Activated CD4-positive, alpha-beta T cell treated with anti-CD3 and anti-CD28 coated beads for 36 hours (primary cell): ENCODE results near the gene INPP5A. TPM values are rescaled to one million over a fixed set of nuclear protein-coding genes. Genes with fewer than 3 reads are reported as not detected.
"Not testable (repeated sequence)": the region's sequence is repeated elsewhere in the genome, so short reads cannot be mapped to it uniquely, and the experiment has no call there.

Experiments
- ATAC-seq: fragments of 200-7000 bp; cut with Tn5 transposase; one replicate; pipeline ENCODE4 v1.10.0; 2021; ENCODE audit warnings: mild to moderate bottlenecking, moderate library complexity
- CTCF ChIA-PET: fragments of 350-600 bp; sonication (Branson Sonifier 250); formaldehyde crosslinking; loops from one replicate; lab custom pipeline; 2021; ENCODE audit warnings: antibody characterized with exemption; lab: Charles Lee
- POLR2A ChIA-PET: fragments of 350-600 bp; sonication (Branson Sonifier 250); formaldehyde crosslinking; loops from one replicate; lab custom pipeline; 2021; ENCODE audit warnings: antibody characterized with exemption, inconsistent platforms; lab: Charles Lee
- DNase-seq: peaks from one replicate; pipeline ENCODE4 v3.0.0-alpha.2; 2020
- H3K27ac Mint-ChIP-seq: one replicate; pipeline ENCODE4 v1.8.0; 2021; ENCODE audit warnings: mixed read lengths
- H3K27me3 Mint-ChIP-seq: one replicate; pipeline ENCODE4 v1.8.0; 2021; ENCODE audit warnings: mixed read lengths
- H3K36me3 Mint-ChIP-seq: one replicate; pipeline ENCODE4 v1.8.0; 2021; ENCODE audit warnings: low read depth, mixed read lengths
- H3K4me1 Mint-ChIP-seq: one replicate; pipeline ENCODE4 v1.8.0; 2021; ENCODE audit warnings: mixed read lengths
- H3K4me3 Mint-ChIP-seq: one replicate; pipeline ENCODE4 v1.8.0; 2021; ENCODE audit warnings: mild to moderate bottlenecking, moderate library complexity, mixed read lengths
- H3K9me3 Mint-ChIP-seq: one replicate; pipeline ENCODE4 v1.8.0; 2021; ENCODE audit warnings: low read depth, mixed read lengths
- intact Hi-C, 2 experiments: fragments of 100-400 bp; cut with DNase I in 1 of 2; cut with micrococcal nuclease in 1 of 2; formaldehyde crosslinking; loops; one replicate each; pipeline versions ENCODE4 v1.14.2 to v1.15.1; 2022 to 2024; cut with DNase I, micrococcal nuclease
- total RNA-seq, 2 experiments: library from RNA; stranded (reverse); gene quantifications; one replicate each; pipeline ENCODE4 v1.2.3, GENCODE V29; 2021

The INPP5A gene
- total RNA-seq, 2 experiments from 2014 or later, result 8.1 to 9.3 TPM

GRCh38 chr10:132743196-132743924, 205.8 kb downstream of the INPP5A start:
- ATAC-seq, CTCF ChIA-PET, H3K27me3 Mint-ChIP-seq: not testable (repeated sequence)

GRCh38 chr10:132743925-132744490, 206.4 kb downstream of the INPP5A start:
- ChIA-PET CTCF (no interaction called here), POLR2A (no interaction called here)
- Mint-ChIP-seq H3K4me3 (no peak overlapping the region), H3K36me3 (no peaks in the 10 kb centered on the region), H3K27ac (no peak overlapping the region), H3K9me3 (no peaks in the 10 kb centered on the region), H3K4me1 (no peaks in the 10 kb centered on the region), H3K27me3 (no peaks in the 10 kb centered on the region)
- intact Hi-C loops, result no loop called here
- ATAC-seq (no peak), DNase-seq (no peak)

More at GRCh38 chr10:132743196-132743924, 205.8 kb downstream of the INPP5A start:
- H3K36me3 Mint-ChIP-seq, H3K9me3 Mint-ChIP-seq, intact Hi-C loops, POLR2A ChIA-PET, DNase-seq, H3K27ac Mint-ChIP-seq, H3K4me1 Mint-ChIP-seq, H3K4me3 Mint-ChIP-seq: not testable (repeated sequence)

GRCh38 chr10:132744839-132745238, 207.3 kb downstream of the INPP5A start:
- ChIA-PET CTCF (no interaction called here), POLR2A (no interaction called here)
- Mint-ChIP-seq H3K4me3 (no peak overlapping the region), H3K9me3 (no peaks in the 10 kb centered on the region), H3K4me1 (no peaks in the 10 kb centered on the region), H3K36me3 (no peaks in the 10 kb centered on the region), H3K27me3 (no peaks in the 10 kb centered on the region), H3K27ac (no peak overlapping the region)
- no peak for DNase-seq
- no peak for ATAC-seq
- intact Hi-C loops, result no loop called here

GRCh38 chr10:132745511-132745910, 207.9 kb downstream of the INPP5A start:
- POLR2A ChIA-PET, result no interaction called here
- intact Hi-C loops, result no loop called here
- Mint-ChIP-seq H3K9me3 (no peaks in the 10 kb centered on the region), H3K27me3 (no peaks in the 10 kb centered on the region), H3K36me3 (no peaks in the 10 kb centered on the region), H3K27ac (no peak overlapping the region), H3K4me3 (no peak overlapping the region), H3K4me1 (no peaks in the 10 kb centered on the region)
- CTCF ChIA-PET, result no interaction called here
- no peak for ATAC-seq
- DNase-seq, result no peak

- POLR2A ChIA-PET, result no interaction called here
- Mint-ChIP-seq H3K4me3 (no peak overlapping the region), H3K27ac (no peak overlapping the region), H3K36me3 (no peaks in the 10 kb centered on the region), H3K9me3 (no peaks in the 10 kb centered on the region), H3K4me1 (no peaks in the 10 kb centered on the region), H3K27me3 (no peaks in the 10 kb centered on the region)
- CTCF ChIA-PET, result no interaction called here
- DNase-seq (no peak), ATAC-seq (no peak)
- intact Hi-C loops, result no loop called here
Measured at GRCh38 chr10:132745971-132746370, 208.4 kb downstream of the INPP5A start.

- Mint-ChIP-seq H3K27ac (no peak overlapping the region), H3K4me1 (no peaks in the 10 kb centered on the region), H3K36me3 (no peaks in the 10 kb centered on the region), H3K4me3 (no peak overlapping the region), H3K27me3 (no peaks in the 10 kb centered on the region), H3K9me3 (no peaks in the 10 kb centered on the region)
- ATAC-seq (no peak), DNase-seq (no peak)
- CTCF ChIA-PET, result no interaction called here
- intact Hi-C loops, result no loop called here
- POLR2A ChIA-PET, result no interaction called here
Measured at GRCh38 chr10:132746386-132746785, 208.8 kb downstream of the INPP5A start.

- Mint-ChIP-seq H3K9me3 (no peaks in the 10 kb centered on the region), H3K27ac (no peak overlapping the region), H3K4me3 (no peak overlapping the region), H3K4me1 (no peaks in the 10 kb centered on the region), H3K36me3 (no peaks in the 10 kb centered on the region), H3K27me3 (no peaks in the 10 kb centered on the region)
- DNase-seq, result no peak
- ChIA-PET CTCF (no interaction called here), POLR2A (no interaction called here)
- intact Hi-C loops, result no loop called here
- no peak for ATAC-seq
Measured at GRCh38 chr10:132746801-132747625, 209.4 kb downstream of the INPP5A start.

- DNase-seq (no peak), ATAC-seq (no peak)
- Mint-ChIP-seq H3K27ac (no peak overlapping the region), H3K27me3 (no peaks in the 10 kb centered on the region), H3K36me3 (no peaks in the 10 kb centered on the region), H3K4me1 (no peaks in the 10 kb centered on the region), H3K9me3 (no peaks in the 10 kb centered on the region), H3K4me3 (no peak overlapping the region)
- intact Hi-C loops, result no loop called here
- CTCF ChIA-PET, result no interaction called here
- POLR2A ChIA-PET, result no interaction called here
Measured at GRCh38 chr10:132748135-132748534, 210.5 kb downstream of the INPP5A start.

GRCh38 chr10:132748545-132749370, 211.2 kb downstream of the INPP5A start:
- Mint-ChIP-seq H3K27me3 (no peaks in the 10 kb centered on the region), H3K9me3 (no peaks in the 10 kb centered on the region), H3K27ac (no peak overlapping the region), H3K4me3 (no peak overlapping the region), H3K36me3 (peaks cover 2% of the 10 kb centered on the region), H3K4me1 (no peaks in the 10 kb centered on the region)
- intact Hi-C loops, result no loop called here
- ChIA-PET POLR2A (no interaction called here), CTCF (interaction anchor here (0.6 kb wide), 1 partner anchor 15 kb away, joined by 3 read pairs; no protein-coding TSS in a partner anchor)
- no peak for DNase-seq
- ATAC-seq, result no peak

- ATAC-seq (no peak), DNase-seq (no peak)
- H3K9me3 Mint-ChIP-seq, result no peaks in the 10 kb centered on the region
- ChIA-PET CTCF (interaction anchor here (0.6 kb wide), 1 partner anchor 16 kb away, joined by 3 read pairs; no protein-coding TSS in a partner anchor), POLR2A (no interaction called here)
- H3K27ac Mint-ChIP-seq, result no peak overlapping the region
- H3K27me3 Mint-ChIP-seq, result no peaks in the 10 kb centered on the region
- no peak overlapping the region for H3K4me3 Mint-ChIP-seq
- peaks cover 2% of the 10 kb centered on the region for H3K36me3 Mint-ChIP-seq
- H3K4me1 Mint-ChIP-seq, result no peaks in the 10 kb centered on the region
- intact Hi-C loops, result no loop called here
Measured at GRCh38 chr10:132749371-132749795, 211.8 kb downstream of the INPP5A start.

GRCh38 chr10:132750936-132751335, 213.3 kb downstream of the INPP5A start:
- intact Hi-C loops, result no loop called here
- no peaks in the 10 kb centered on the region for H3K27me3 Mint-ChIP-seq

More at GRCh38 chr10:132750936-132751335, 213.3 kb downstream of the INPP5A start:
- ChIA-PET POLR2A (no interaction called here), CTCF (no interaction called here)
- ATAC-seq, result no peak
- no peak overlapping the region for H3K4me3 Mint-ChIP-seq
- DNase-seq, result no peak
- no peaks in the 10 kb centered on the region for H3K4me1 Mint-ChIP-seq
- peaks cover 7% of the 10 kb centered on the region for H3K9me3 Mint-ChIP-seq
- H3K27ac Mint-ChIP-seq, result no peak overlapping the region
- H3K36me3 Mint-ChIP-seq, result peaks cover 11% of the 10 kb centered on the region
